Spinal cord (tissue), 10 donors: ENCODE results near the gene LILRB2. TPM values are rescaled to one million over a fixed set of nuclear protein-coding genes. Genes with fewer than 3 reads are reported as not detected.
"Not testable (repeated sequence)": the region's sequence is repeated elsewhere in the genome, so short reads cannot be mapped to it uniquely, and the experiment has no call there.

Experiments used
- DNase-seq, 6 donors: peaks; one replicate each; pipeline versions ENCODE4 v3.0.0 to v3.0.0-alpha.2; 2013 to 2015; ENCODE audit warnings: low spot score in 6 of 6, low read depth in 4 of 6
- H3K27ac ChIP-seq: one replicate; pipeline ENCODE4 v1.5.1; 2013; ENCODE audit warnings: low read depth, low read length, control low read depth
- H3K27me3 ChIP-seq: one replicate; pipeline ENCODE4 v1.6.1; 2013; ENCODE audit warnings: low read length; ENCODE audit not compliant: control insufficient read depth, insufficient read depth
- H3K36me3 ChIP-seq: one replicate; pipeline ENCODE4 v1.6.1; 2013; ENCODE audit warnings: low read length; ENCODE audit not compliant: control insufficient read depth, insufficient read depth
- H3K4me1 ChIP-seq: one replicate; pipeline ENCODE4 v1.6.1; 2013; ENCODE audit warnings: low read length; ENCODE audit not compliant: control insufficient read depth, insufficient read depth
- H3K4me3 ChIP-seq: one replicate; pipeline ENCODE4 v1.5.1; 2013; ENCODE audit warnings: low read depth, low read length, control low read depth
- H3K9me3 ChIP-seq: one replicate; pipeline ENCODE4 v1.6.1; 2013; ENCODE audit warnings: low read length; ENCODE audit not compliant: control insufficient read depth, insufficient read depth
- WGBS: methylation state at CpG from one replicate; pipeline ENCODE4 v1.1.5; 2013; ENCODE audit warnings: missing lambda C conversion rate; ENCODE audit not compliant: insufficient coverage; 5-methylcytosine and 5-hydroxymethylcytosine counted together
- polyA plus RNA-seq, 2 donors: library from polyadenylated mRNA; unstranded; fragments of 120-200 nt; gene quantifications; one replicate each; pipeline ENCODE4 v1.2.1, GENCODE V29; 2013; ENCODE audit not compliant: insufficient read length in 2 of 2
- total RNA-seq, 2 donors: library from RNA; depleted of rRNA in 1 of 2; stranded (reverse); fragments of 120-200 nt in 1 of 2; fragments of >200 nt in 1 of 2; gene quantifications; one replicate each; pipeline versions ENCODE4 v1.2.3 to v1.2.4, GENCODE V29; 2013 to 2014
- donor health status: healthy.

The LILRB2 gene
- total and polyA plus RNA-seq, 4 donors, result 0.43 to 1.6 (median 0.57) TPM

DNA sequence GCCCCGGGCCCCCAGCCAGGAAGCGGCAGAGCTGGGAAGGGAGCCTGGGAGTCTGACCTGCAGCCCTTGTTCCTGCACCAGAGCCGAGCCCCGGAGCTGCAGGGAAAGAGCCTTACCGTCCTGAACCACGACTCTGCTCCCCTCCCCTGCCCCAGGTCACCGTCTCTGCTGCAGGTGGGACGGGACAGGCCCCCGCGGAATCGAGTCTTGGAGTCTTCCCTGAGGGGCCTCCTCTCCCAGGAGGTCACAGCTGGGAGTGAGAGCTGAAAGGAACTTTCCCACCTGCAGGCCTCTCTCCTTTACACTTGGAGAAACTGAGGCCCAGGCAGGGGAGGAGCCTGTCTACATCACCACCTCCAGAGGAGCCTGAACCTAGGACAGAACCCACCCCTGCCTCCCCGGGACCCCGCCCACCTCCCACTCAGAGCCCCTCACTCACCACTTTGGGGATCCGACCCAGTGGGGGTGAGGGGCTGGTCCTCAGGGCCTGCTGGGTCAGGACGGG, 3.7 kb downstream of the LILRB2 start:
- not testable (repeated sequence) for H3K27me3 ChIP-seq, DNase-seq, H3K4me3 ChIP-seq, H3K4me1 ChIP-seq, H3K27ac ChIP-seq, H3K9me3 ChIP-seq, H3K36me3 ChIP-seq
- 80% methylated on average over 9 of the region's 15 CpGs for WGBS

- H3K27me3 ChIP-seq, result no peaks in the 10 kb centered on the region
- no peaks in the 10 kb centered on the region for H3K4me1 ChIP-seq
- 40% methylated on average over 1 of the region's 9 CpGs for WGBS
- H3K4me3 ChIP-seq, result no peak overlapping the region
- H3K36me3 ChIP-seq, result no peaks in the 10 kb centered on the region
- H3K9me3 ChIP-seq, result no peaks in the 10 kb centered on the region
- H3K27ac ChIP-seq, result no peak overlapping the region
- no peak for DNase-seq
Measured at GRCh38 chr19:54275951-54276350, 5.0 kb downstream of the LILRB2 start.

- H3K9me3 ChIP-seq, H3K36me3 ChIP-seq, DNase-seq, H3K27ac ChIP-seq, H3K27me3 ChIP-seq, H3K4me1 ChIP-seq, H3K4me3 ChIP-seq: not testable (repeated sequence)
- 68% methylated on average over 7 of the region's 9 CpGs for WGBS
Measured at GRCh38 chr19:54274516-54274915, 6.4 kb downstream of the LILRB2 start.

DNA sequence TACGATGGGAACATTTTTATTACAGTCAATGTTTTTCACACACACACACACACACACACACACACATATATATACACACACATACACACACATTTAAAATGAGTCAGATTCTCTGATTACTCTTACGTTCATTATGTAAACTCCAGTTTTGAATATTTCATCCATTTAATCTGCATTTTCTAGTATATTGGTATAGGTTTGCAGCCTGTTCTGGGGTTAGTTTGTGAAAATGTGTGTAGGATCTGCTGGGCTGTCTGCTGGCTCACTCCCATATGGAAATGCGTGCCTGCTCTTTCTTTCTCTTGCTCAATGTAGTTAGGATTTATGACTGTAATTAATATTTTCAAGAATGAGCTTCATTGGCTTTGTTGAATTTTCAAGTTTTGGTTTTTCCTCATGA, 7.1 kb downstream of the LILRB2 start:
- Histone ChIP-seq H3K4me3 (no peak overlapping the region), H3K9me3 (no peaks in the 10 kb centered on the region), H3K4me1 (no peaks in the 10 kb centered on the region), H3K27me3 (no peaks in the 10 kb centered on the region), H3K27ac (no peak overlapping the region), H3K36me3 (no peaks in the 10 kb centered on the region)
- no CpG with 5 or more reads among the region's 3 CpGs for WGBS
- DNase-seq, result no peak

- 83% methylated on average over 2 of the region's 5 CpGs for WGBS
- H3K27ac ChIP-seq, DNase-seq, H3K4me1 ChIP-seq, H3K9me3 ChIP-seq, H3K4me3 ChIP-seq, H3K27me3 ChIP-seq, H3K36me3 ChIP-seq: not testable (repeated sequence)
Measured at GRCh38 chr19:54272181-54272580, 8.7 kb downstream of the LILRB2 start.

GRCh38 chr19:54271587-54271986, 9.3 kb downstream of the LILRB2 start:
- not testable (repeated sequence) for H3K4me3 ChIP-seq, H3K36me3 ChIP-seq, H3K27ac ChIP-seq, H3K4me1 ChIP-seq, DNase-seq, H3K9me3 ChIP-seq, H3K27me3 ChIP-seq
- WGBS, result no CpG with 5 or more reads among the region's 4 CpGs

GRCh38 chr19:54271106-54271505, 9.8 kb downstream of the LILRB2 start:
- no peak overlapping the region for H3K27ac ChIP-seq
- 75% methylated on average over 5 of the region's 8 CpGs for WGBS
- no peak for DNase-seq

GRCh38 chr19:54268936-54269335, 12.0 kb downstream of the LILRB2 start:
- Histone ChIP-seq H3K9me3 (no peaks in the 10 kb centered on the region), H3K27ac (no peak overlapping the region), H3K4me3 (no peak overlapping the region), H3K36me3 (no peaks in the 10 kb centered on the region), H3K27me3 (no peaks in the 10 kb centered on the region), H3K4me1 (no peaks in the 10 kb centered on the region)
- DNase-seq, result no peak
- no CpG with 5 or more reads among the region's 2 CpGs for WGBS

More at GRCh38 chr19:54271106-54271505, 9.8 kb downstream of the LILRB2 start:
- Histone ChIP-seq H3K9me3 (no peaks in the 10 kb centered on the region), H3K4me3 (no peak overlapping the region), H3K27me3 (no peaks in the 10 kb centered on the region), H3K36me3 (no peaks in the 10 kb centered on the region), H3K4me1 (no peaks in the 10 kb centered on the region)

GRCh38 chr19:54266133-54266532, 14.8 kb downstream of the LILRB2 start:
- no peak overlapping the region for H3K4me3 ChIP-seq
- H3K27ac ChIP-seq, result no peak overlapping the region
- DNase-seq, result peak in 5 of 6 donors; percentile 10 to 81 (median 29)
- 0% methylated on average over 2 of the region's 6 CpGs for WGBS
- H3K4me1 ChIP-seq, result no peaks in the 10 kb centered on the region
- H3K9me3 ChIP-seq, result no peaks in the 10 kb centered on the region
- H3K36me3 ChIP-seq, result no peaks in the 10 kb centered on the region
- H3K27me3 ChIP-seq, result no peaks in the 10 kb centered on the region

DNA sequence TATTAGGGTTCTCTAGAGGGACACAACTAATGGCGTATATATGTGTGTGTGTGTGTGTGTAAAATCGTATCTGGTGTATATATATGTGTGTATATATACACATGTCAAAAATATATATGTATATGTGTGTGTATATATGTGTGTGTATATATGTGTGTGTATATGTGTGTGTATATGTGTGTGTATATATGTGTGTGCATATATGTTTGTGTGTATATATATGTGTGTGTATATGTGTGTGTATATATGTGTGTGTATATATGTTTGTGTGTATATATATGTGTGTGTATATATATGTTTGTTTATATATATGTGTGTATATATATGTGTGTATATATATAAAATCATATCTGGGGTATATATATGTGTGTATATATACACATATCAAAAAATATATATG, 18.4 kb downstream of the LILRB2 start:
- Histone ChIP-seq H3K4me3 (no peak overlapping the region), H3K27ac (no peak overlapping the region), H3K36me3 (no peaks in the 10 kb centered on the region), H3K4me1 (no peaks in the 10 kb centered on the region), H3K9me3 (no peaks in the 10 kb centered on the region), H3K27me3 (no peaks in the 10 kb centered on the region)
- 80% methylated on average over 1 of the region's 2 CpGs for WGBS
- no peak for DNase-seq
